RCC 7860 (cell line): ENCODE results near the gene CLDN14.
"Not testable (repeated sequence)": the region's sequence is repeated elsewhere in the genome, so short reads cannot be mapped to it uniquely, and the experiment has no call there.

Experiments
- DNase-seq: peaks from one replicate; pipeline ENCODE4 v3.0.0-alpha.2; 2015; ENCODE audit warnings: low spot score
- FAIRE-seq: peaks from 2 replicates; lab custom pipeline; 2012; peaks lifted over from hg19 to GRCh38; lab: Jason Lieb, UNC

Gene CLDN14

GRCh38 chr21:36502365-36502764 is 22.4 kb upstream of the CLDN14 start:
- FAIRE-seq (no peak), DNase-seq (no peak)

- DNase-seq (no peak), FAIRE-seq (no peak)
Measured at GRCh38 chr21:36501589-36501892, 21.6 kb upstream of the CLDN14 start.

- DNase-seq (no peak), FAIRE-seq (no peak)
Measured at GRCh38 chr21:36499578-36500471, 19.9 kb upstream of the CLDN14 start.

- no peak for FAIRE-seq
Measured at GRCh38 chr21:36494557-36494956, 14.6 kb upstream of the CLDN14 start.

GRCh38 chr21:36491209-36491910 is 11.4 kb upstream of the CLDN14 start:
- FAIRE-seq, result no peak
- DNase-seq, result no peak

More at GRCh38 chr21:36494557-36494956, 14.6 kb upstream of the CLDN14 start:
- DNase-seq, result no peak

- no peak for DNase-seq
- no peak for FAIRE-seq
Measured at GRCh38 chr21:36489776-36490165, 9.8 kb upstream of the CLDN14 start.

GRCh38 chr21:36489103-36489775 is 9.3 kb upstream of the CLDN14 start:
- DNase-seq (no peak), FAIRE-seq (no peak)

GRCh38 chr21:36487641-36488307 is 7.9 kb upstream of the CLDN14 start:
- DNase-seq, result no peak
- no peak for FAIRE-seq

- no peak for DNase-seq
- FAIRE-seq, result no peak
Measured at GRCh38 chr21:36486246-36486645, 6.3 kb upstream of the CLDN14 start.

- FAIRE-seq (no peak), DNase-seq (no peak)
Measured at GRCh38 chr21:36485476-36485875, 5.6 kb upstream of the CLDN14 start.

GRCh38 chr21:36483095-36483494 is 3.2 kb upstream of the CLDN14 start:
- FAIRE-seq (no peak), DNase-seq (no peak)

GRCh38 chr21:36482673-36483072 is 2.8 kb upstream of the CLDN14 start:
- DNase-seq (no peak), FAIRE-seq (no peak)

GRCh38 chr21:36482181-36482580 is 2.3 kb upstream of the CLDN14 start:
- FAIRE-seq (no peak), DNase-seq (no peak)

- DNase-seq (no peak), FAIRE-seq (no peak)
Measured at GRCh38 chr21:36481639-36482038, 1.7 kb upstream of the CLDN14 start.

- DNase-seq (no peak), FAIRE-seq (no peak)
Measured at GRCh38 chr21:36480618-36481017, 696 bp upstream of the CLDN14 start.

GRCh38 chr21:36478941-36479340 is 981 bp downstream of the CLDN14 start:
- DNase-seq (no peak), FAIRE-seq (no peak)

- FAIRE-seq (peak; percentile 92), DNase-seq (peak; percentile 95)
Measured at GRCh38 chr21:36478207-36478701, 1.7 kb downstream of the CLDN14 start.

GRCh38 chr21:36477559-36477958 is 2.4 kb downstream of the CLDN14 start:
- DNase-seq (no peak), FAIRE-seq (no peak)

- FAIRE-seq, result no peak
- no peak for DNase-seq
Measured at GRCh38 chr21:36477001-36477400, 2.9 kb downstream of the CLDN14 start.

GRCh38 chr21:36476541-36476940 is 3.4 kb downstream of the CLDN14 start:
- not testable (repeated sequence) for FAIRE-seq, DNase-seq

GRCh38 chr21:36474591-36474990 is 5.3 kb downstream of the CLDN14 start:
- FAIRE-seq (no peak), DNase-seq (no peak)
